Aorta (tissue), 5 donors: Measurements from ENCODE around the gene SCG5. TPM values are rescaled to one million over a fixed set of nuclear protein-coding genes. Genes with fewer than 3 reads are reported as not detected.

Experiments
- ATAC-seq: fragments of 200-7000 bp; cut with Tn5 transposase; one replicate; pipeline ENCODE4 v1.9.1; 2022; ENCODE audit warnings: moderate library complexity; ENCODE audit not compliant: low FRiP score
- DNase-seq, 2 donors: peaks; one replicate each; pipeline ENCODE4 v3.0.0-alpha.2; 2020
- H3K27ac ChIP-seq, 2 donors: one replicate each; pipeline ENCODE4 v1.5.1; 2013; ENCODE audit warnings: low read length in 2 of 2, mild to moderate bottlenecking in 2 of 2, moderate library complexity in 2 of 2, control low read depth in 1 of 2, inconsistent platforms in 1 of 2, low read depth in 1 of 2
- H3K27me3 ChIP-seq, 2 donors: one replicate each; pipeline ENCODE4 v1.6.1; 2013; ENCODE audit warnings: control low read depth in 1 of 2, low read length in 1 of 2, mild to moderate bottlenecking in 1 of 2, moderate library complexity in 1 of 2; ENCODE audit not compliant: insufficient read depth in 2 of 2, control insufficient read depth in 1 of 2
- H3K36me3 ChIP-seq, 2 donors: one replicate each; pipeline ENCODE4 v1.6.1; 2013; ENCODE audit warnings: control low read depth in 1 of 2, low read length in 1 of 2, mild to moderate bottlenecking in 1 of 2; ENCODE audit not compliant: insufficient read depth in 2 of 2, control insufficient read depth in 1 of 2
- H3K4me1 ChIP-seq, 2 donors: one replicate each; pipeline ENCODE4 v1.6.1; 2013; ENCODE audit warnings: low read length in 2 of 2, control low read depth in 1 of 2, mild to moderate bottlenecking in 1 of 2, moderate library complexity in 1 of 2; ENCODE audit not compliant: insufficient read depth in 2 of 2, control insufficient read depth in 1 of 2
- H3K4me3 ChIP-seq, 2 donors: one replicate each; pipeline ENCODE4 v1.5.1; 2013; ENCODE audit warnings: low read length in 2 of 2, control low read depth in 1 of 2, mild to moderate bottlenecking in 1 of 2
- H3K9me3 ChIP-seq: one replicate; pipeline ENCODE4 v1.6.1; 2013; ENCODE audit warnings: mild to moderate bottlenecking, low read length; ENCODE audit not compliant: control insufficient read depth
- WGBS, 2 donors: extraction: QIAGEN DNeasy Blood & Tissue Kit; methylation state at CpG; one replicate each; pipeline ENCODE4 v1.1.7; 2013; 5-methylcytosine and 5-hydroxymethylcytosine counted together
- intact Hi-C, 2 donors: fragments of 100-400 bp; cut with DNase I; formaldehyde crosslinking; loops; one replicate each; pipeline versions ENCODE4 v1.14.2 to v1.15.0; 2022
- polyA plus RNA-seq, 2 donors: library from polyadenylated mRNA; stranded (reverse); fragments of 200-250 nt; gene quantifications; one replicate each; pipeline ENCODE4 v1.2.3, GENCODE V29; 2013
- total RNA-seq, 2 donors: library from RNA; stranded (reverse); fragmentation: NEBNext Ultra II Directional; extraction: Animal tissue kit (Norgen Biotek cat#: 25700); gene quantifications; one replicate each; pipeline ENCODE4 v1.2.1, GENCODE V29; 2021
- donor health status: healthy with polysubstance abuse.
- donor health status: Bipolar disorder and iron deficiency.
- donor health status: DM: no; HTN: no; CAD: no.
- donor health status: DM: no; HTN: no; CAD: no.
- donor health status: DM: yes; HTN: yes; CAD: no.

SCG5 gene
- total and polyA plus RNA-seq, 4 donors, result 2.1 to 5.6 (median 3.2) TPM

- H3K4me3 ChIP-seq, result no peak overlapping the region
- WGBS, 2 donors, result 91 to 92% methylated on average over 10 of the region's 10 CpGs
- no peaks in the 10 kb centered on the region for H3K9me3 ChIP-seq
- no peaks in the 10 kb centered on the region for H3K4me1 ChIP-seq
- intact Hi-C loops, result no loop called here
- H3K36me3 ChIP-seq, result no peaks in the 10 kb centered on the region
- no peaks in the 10 kb centered on the region for H3K27me3 ChIP-seq
- no peak for DNase-seq
- no peak overlapping the region for H3K27ac ChIP-seq
- ATAC-seq, result no peak
Observed at GRCh38 chr15:32691689-32692038, 50.2 kb downstream of the SCG5 start.

DNA sequence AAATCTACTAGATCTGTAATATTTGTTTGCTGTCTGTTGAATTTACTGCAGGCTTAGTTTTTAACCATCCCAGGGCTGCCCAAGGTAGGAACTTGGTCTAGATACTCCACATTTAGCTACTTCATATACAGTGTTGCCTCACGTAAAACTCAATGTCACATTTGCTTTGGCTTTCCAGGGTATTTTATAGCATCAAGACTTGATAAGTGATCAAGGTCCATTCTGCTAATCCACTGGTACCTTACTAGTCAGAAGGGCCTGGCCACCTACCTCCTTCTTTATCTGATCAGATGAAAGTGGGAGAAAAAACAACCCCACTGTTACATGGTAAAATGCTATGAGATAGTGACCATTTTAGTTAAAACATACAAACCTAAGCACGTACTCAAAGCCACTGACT, 50.8 kb downstream of the SCG5 start:
- ATAC-seq, result no peak
- no peaks in the 10 kb centered on the region for H3K9me3 ChIP-seq

DNA sequence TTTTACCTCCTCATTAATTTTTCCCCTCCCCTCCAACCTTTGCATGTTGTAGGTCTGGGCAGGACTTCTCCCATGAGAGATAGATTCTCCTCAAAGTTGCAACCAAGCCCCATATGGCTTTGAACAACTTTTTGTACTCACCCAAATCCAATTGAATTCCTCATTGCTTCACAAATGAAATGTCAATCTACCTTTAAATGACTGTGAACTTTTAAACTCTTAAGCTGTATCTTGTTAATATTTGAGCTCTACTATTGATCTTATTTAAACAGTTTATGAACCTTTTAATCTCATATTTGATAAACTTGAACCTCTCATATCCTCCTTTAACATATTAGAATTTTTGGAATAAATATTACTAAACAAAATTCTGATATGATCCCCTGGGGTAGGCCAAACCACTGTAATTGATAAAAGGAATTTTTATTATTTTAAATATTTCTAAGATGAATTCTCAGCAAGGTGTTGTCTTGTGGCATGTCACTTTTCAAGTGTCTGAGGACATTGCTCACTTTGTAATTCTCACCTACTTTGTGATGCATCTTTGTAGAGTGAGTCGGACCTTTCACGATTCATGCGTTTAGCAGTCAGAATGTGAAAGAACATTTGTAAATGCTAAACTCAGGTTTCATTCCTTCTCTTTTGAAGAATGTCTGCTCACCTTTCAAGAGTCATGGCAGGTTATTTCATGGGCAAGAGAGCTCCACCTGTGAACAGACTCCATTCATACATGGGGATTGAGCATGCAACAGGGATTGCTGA, 52.9 kb downstream of the SCG5 start:
- Histone ChIP-seq H3K4me3 (no peak overlapping the region), H3K36me3 (no peaks in the 10 kb centered on the region), H3K4me1 (no peaks in the 10 kb centered on the region), H3K9me3 (no peaks in the 10 kb centered on the region), H3K27me3 (no peaks in the 10 kb centered on the region), H3K27ac (no peak overlapping the region)
- WGBS, 2 donors, result 95% methylated on average over 3 of the region's 3 CpGs
- DNase-seq (no peak), ATAC-seq (no peak)
- intact Hi-C loops, result no loop called here

More for the DNA sequence above, 50.8 kb downstream of the SCG5 start:
- H3K27ac ChIP-seq, result no peak overlapping the region
- no peaks in the 10 kb centered on the region for H3K4me1 ChIP-seq
- no peak for DNase-seq
- intact Hi-C loops, result no loop called here
- no peak overlapping the region for H3K4me3 ChIP-seq
- WGBS, 2 donors, result 90 to 91% methylated on average over 2 of the region's 2 CpGs
- H3K27me3 ChIP-seq, result no peaks in the 10 kb centered on the region
- no peaks in the 10 kb centered on the region for H3K36me3 ChIP-seq

DNA sequence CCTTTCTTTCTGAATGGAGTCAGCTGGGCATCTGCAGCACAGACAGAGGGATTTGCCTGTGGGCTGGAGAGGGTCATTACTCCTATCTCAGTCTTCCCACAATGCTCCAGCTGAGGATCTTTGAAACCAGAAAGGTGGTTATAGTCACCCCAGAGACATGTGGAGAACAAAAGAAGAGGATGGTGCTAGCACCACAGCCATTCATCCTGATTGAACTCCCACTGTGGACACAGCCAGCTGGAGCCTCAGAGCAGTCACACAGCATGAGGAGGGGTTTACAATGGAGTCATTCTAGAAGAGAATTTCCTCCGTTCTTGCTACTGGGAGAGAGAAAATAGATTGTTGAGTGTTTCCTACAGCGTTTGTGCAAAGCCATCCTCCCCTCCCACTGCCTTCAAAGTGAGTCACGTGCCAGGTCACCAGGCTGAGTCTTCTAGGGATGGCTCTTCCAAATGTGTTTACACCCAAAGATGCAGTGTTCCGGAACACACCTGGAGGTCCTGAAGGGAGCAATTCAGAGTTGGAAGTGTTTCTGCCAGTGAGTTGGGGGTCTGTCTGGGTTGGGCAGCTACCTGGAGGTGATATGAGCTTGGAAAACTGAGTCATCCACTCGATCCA, 57.4 kb downstream of the SCG5 start:
- H3K4me1 ChIP-seq, result no peaks in the 10 kb centered on the region
- intact Hi-C loops, result no loop called here
- no peaks in the 10 kb centered on the region for H3K9me3 ChIP-seq
- 83 to 90% methylated on average over 5 of the region's 5 CpGs for WGBS, 2 donors
- DNase-seq, result no peak
- H3K36me3 ChIP-seq, result no peaks in the 10 kb centered on the region
- no peak overlapping the region for H3K27ac ChIP-seq
- H3K4me3 ChIP-seq, result no peak overlapping the region
- H3K27me3 ChIP-seq, result no peaks in the 10 kb centered on the region
- no peak for ATAC-seq

- 84 to 87% methylated on average over 12 to 14 of the region's 14 CpGs for WGBS, 2 donors
- ATAC-seq (no peak), DNase-seq (no peak)
- Histone ChIP-seq H3K27ac (no peak overlapping the region), H3K27me3 (no peaks in the 10 kb centered on the region), H3K4me1 (no peaks in the 10 kb centered on the region), H3K9me3 (no peaks in the 10 kb centered on the region), H3K36me3 (no peaks in the 10 kb centered on the region), H3K4me3 (no peak overlapping the region)
- intact Hi-C loops, result no loop called here
Observed at GRCh38 chr15:32700501-32701150, 59.1 kb downstream of the SCG5 start.

GRCh38 chr15:32701863-32702262, 60.4 kb downstream of the SCG5 start:
- no peak overlapping the region for H3K4me3 ChIP-seq
- H3K4me1 ChIP-seq, result no peaks in the 10 kb centered on the region
- intact Hi-C loops, result no loop called here
- ATAC-seq (no peak), DNase-seq (no peak)
- H3K27ac ChIP-seq, result no peak overlapping the region
- H3K9me3 ChIP-seq, result no peaks in the 10 kb centered on the region
- no peaks in the 10 kb centered on the region for H3K36me3 ChIP-seq
- WGBS, 2 donors, result 64% methylated on average over 3 of the region's 3 CpGs
- H3K27me3 ChIP-seq, result no peaks in the 10 kb centered on the region

- no peak for DNase-seq
- Histone ChIP-seq H3K27me3 (no peaks in the 10 kb centered on the region), H3K4me3 (no peak overlapping the region), H3K9me3 (no peaks in the 10 kb centered on the region), H3K36me3 (no peaks in the 10 kb centered on the region), H3K27ac (no peak overlapping the region), H3K4me1 (no peaks in the 10 kb centered on the region)
- intact Hi-C loops, result no loop called here
- WGBS, 2 donors, result 64 to 65% methylated on average over 8 of the region's 8 CpGs
- ATAC-seq, result no peak
Observed at GRCh38 chr15:32704395-32704981, 63.0 kb downstream of the SCG5 start.

DNA sequence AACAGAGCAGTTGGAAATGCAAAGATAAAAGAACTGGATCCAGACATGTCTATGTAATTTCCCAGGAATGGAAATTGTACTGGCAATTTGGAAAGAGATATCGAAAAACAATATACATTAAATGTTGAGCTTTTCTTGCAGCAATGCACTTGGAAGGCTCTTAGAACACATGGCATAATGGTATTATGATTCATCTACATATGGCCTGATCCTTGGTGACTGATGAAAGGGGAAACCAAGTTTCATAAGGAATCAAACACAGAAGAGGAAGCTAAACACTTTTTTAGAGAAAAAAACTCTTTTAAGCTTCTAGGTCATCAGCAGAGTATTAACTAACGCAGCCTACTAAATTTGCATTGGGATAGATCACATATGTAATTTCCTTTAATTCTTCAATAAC, 63.9 kb downstream of the SCG5 start:
- DNase-seq (no peak), ATAC-seq (no peak)
- WGBS, 2 donors, result 84 to 85% methylated on average over 2 of the region's 2 CpGs
- H3K36me3 ChIP-seq, result no peaks in the 10 kb centered on the region
- no peak overlapping the region for H3K4me3 ChIP-seq
- no peak overlapping the region for H3K27ac ChIP-seq
- no peaks in the 10 kb centered on the region for H3K9me3 ChIP-seq
- no peaks in the 10 kb centered on the region for H3K4me1 ChIP-seq
- intact Hi-C loops, result no loop called here
- no peaks in the 10 kb centered on the region for H3K27me3 ChIP-seq
